K562 (cell line): ENCODE measurements around the gene UGT8.

Experiments used
- CTCF ChIP-seq, 3 experiments: IDR thresholded peaks in 2 of 3; conservative IDR thresholded peaks in 1 of 3; 2 replicates each; pipeline ENCODE4 v1.5.1; 2011 to 2012; ENCODE audit warnings: low read length in 3 of 3, mild to moderate bottlenecking in 3 of 3, control low read depth in 2 of 3, improper control_type of control experiment in 1 of 3, inconsistent platforms in 1 of 3, low read depth in 1 of 3, mixed read lengths in 1 of 3, moderate library complexity in 1 of 3; ENCODE audit not compliant: insufficient read depth in 2 of 3
- PATZ1 ChIP-seq: fragments of 250-450 bp; sonication (Bioruptor Pico); IDR thresholded peaks from 2 replicates; pipeline ENCODE4 v1.5.0; 2020; ENCODE audit warnings: mild to moderate bottlenecking, borderline replicate concordance
- PML ChIP-seq: IDR thresholded peaks from 2 replicates; pipeline ENCODE4 v1.6.1; 2012; ENCODE audit warnings: low read length, inconsistent platforms
- ZFX ChIP-seq: sonication (generic); formaldehyde crosslinking; IDR thresholded peaks from 2 replicates; pipeline ENCODE4 v1.8.0; 2022; ENCODE audit warnings: mild to moderate bottlenecking, missing genetic modification reagents, moderate library complexity

- TF ChIP-seq PATZ1 (no peak), CTCF (IDR thresholded peaks at IDR 0.05 in 2 of 3, conservative IDR thresholded peaks at IDR 0.05 in 1 of 3; ENCODE audit: insufficient read depth in 2 of 3, low read depth in 1 of 3, low read length in 3 of 3) (no peak), ZFX (CRISPR knock-in tag) (no peak), PML (no peak)
Measured at GRCh38 chr4:114688059-114688458, 89.5 kb downstream of the UGT8 start.
